Psoas muscle (tissue), 8 donors: ENCODE results near the gene ACVR2A. TPM values are rescaled to one million over a fixed set of nuclear protein-coding genes. Genes with fewer than 3 reads are reported as not detected.

Source experiments
- ATAC-seq, 4 donors: fragments of 200-7000 bp; cut with Tn5 transposase; one replicate each; pipeline ENCODE4 v1.9.1; 2020; ENCODE audit warnings: moderate library complexity in 3 of 4, mild to moderate bottlenecking in 2 of 4
- DNase-seq, 2 donors: peaks; one replicate each; pipeline ENCODE4 v3.0.0-alpha.2; 2020
- H3K27ac ChIP-seq: fragments of 200-600 bp; one replicate; pipeline ENCODE4 v1.8.0; 2022
- H3K27me3 ChIP-seq, 3 donors: fragments of 200-600 bp in 1 of 3; one replicate each; pipeline versions ENCODE4 v1.6.1 to v1.8.0; 2013 to 2022; ENCODE audit warnings: low read length in 2 of 3, mild to moderate bottlenecking in 2 of 3, moderate library complexity in 1 of 3; ENCODE audit not compliant: insufficient read depth in 3 of 3
- H3K36me3 ChIP-seq, 2 donors: fragments of 200-600 bp in 1 of 2; one replicate each; pipeline versions ENCODE4 v1.6.1 to v1.8.0; 2013 to 2022; ENCODE audit warnings: low read depth in 1 of 2, mild to moderate bottlenecking in 1 of 2, moderate library complexity in 1 of 2; ENCODE audit not compliant: insufficient read depth in 1 of 2
- H3K4me1 ChIP-seq: fragments of 200-600 bp; one replicate; pipeline ENCODE4 v1.8.0; 2022
- H3K4me3 ChIP-seq: fragments of 200-600 bp; one replicate; pipeline ENCODE4 v1.8.0; 2022; ENCODE audit warnings: mild to moderate bottlenecking
- H3K9me3 ChIP-seq: fragments of 200-600 bp; one replicate; pipeline ENCODE4 v1.8.0; 2022
- CTCF ChIP-seq: fragments of 200-600 bp; IDR thresholded peaks from one replicate; pipeline ENCODE4 v1.8.0; 2022; ENCODE audit warnings: antibody characterized with exemption
- WGBS, 3 donors: extraction: QIAGEN DNeasy Blood & Tissue Kit; methylation state at CpG; one replicate each; pipeline versions ENCODE4 v1.1.6 to v1.1.7; 2013; 5-methylcytosine and 5-hydroxymethylcytosine counted together
- intact Hi-C, 2 donors: fragments of 100-400 bp; cut with DNase I; formaldehyde crosslinking; loops; one replicate each; pipeline versions ENCODE4 v1.11.0 to v1.14.2; 2022
- polyA plus RNA-seq, 3 donors: library from polyadenylated mRNA; stranded (reverse); fragments of 200-250 nt; gene quantifications; one replicate each; pipeline ENCODE4 v1.2.3, GENCODE V29; 2013
- total RNA-seq, 4 donors: library from RNA; stranded (reverse); fragmentation: NEBNext Ultra II Directional in 2 of 4; extraction: Animal tissue kit (Norgen Biotek cat#: 25700) in 2 of 4; gene quantifications; one replicate each; pipeline versions ENCODE4 v1.2.1 to v1.2.4, GENCODE V29; 2021 to 2023
- donor health status: healthy with polysubstance abuse.
- donor health status: DM: no; HTN: no; CAD: no; lungs with moderate emphysema.
- donor health status: Bipolar disorder and iron deficiency.
- donor health status: healthy.
- donor health status: DM: yes; HTN: yes; CAD: no.
- donor health status: DM: no; HTN: no; CAD: no.
- donor health status: DM: no; HTN: no; CAD: no.
- donor health status: DM: yes; HTN: yes; CAD: no.

Gene ACVR2A
- total and polyA plus RNA-seq, 7 donors: 3.0 to 12.3 (median 8.3) TPM

GRCh38 chr2:147945660-147946059 is 100.8 kb downstream of the ACVR2A start:
- TF ChIP-seq CTCF: no peak
- Histone ChIP-seq H3K36me3 (peaks cover 0 to 40% of the 10 kb centered on the region in 2 donors), H3K27me3 (no peaks in the 10 kb centered on the region), H3K9me3 (no peaks in the 10 kb centered on the region), H3K27ac (no peak overlapping the region), H3K4me1 (no peaks in the 10 kb centered on the region), H3K4me3 (no peak overlapping the region)
- intact Hi-C loops: no loop called here
- 25 to 44% (median 33%) methylated on average over 1 of the region's 1 CpG for WGBS, 3 donors
- no peak for DNase-seq
- no peak for ATAC-seq

- intact Hi-C loops: no loop called here
- TF ChIP-seq CTCF: no peak
- Histone ChIP-seq H3K27ac (no peak overlapping the region), H3K36me3 (peaks cover 6 to 30% of the 10 kb centered on the region in 2 donors), H3K27me3 (no peaks in the 10 kb centered on the region), H3K4me3 (no peak overlapping the region), H3K4me1 (no peaks in the 10 kb centered on the region), H3K9me3 (no peaks in the 10 kb centered on the region)
- DNase-seq: no peak
- ATAC-seq: no peak
Measured at GRCh38 chr2:147952118-147952517, 107.3 kb downstream of the ACVR2A start.

- Histone ChIP-seq H3K9me3 (peaks cover 9% of the 10 kb centered on the region), H3K27me3 (no peaks in the 10 kb centered on the region), H3K36me3 (peaks cover 0 to 19% of the 10 kb centered on the region in 2 donors), H3K27ac (no peak overlapping the region), H3K4me1 (no peaks in the 10 kb centered on the region), H3K4me3 (no peak overlapping the region)
- ATAC-seq (no peak), DNase-seq (no peak)
- no peak for TF ChIP-seq CTCF
- 92 to 94% (median 93%) methylated on average over 2 of the region's 2 CpGs for WGBS, 3 donors
- intact Hi-C loops: no loop called here
Measured at GRCh38 chr2:147968571-147968970, 123.7 kb downstream of the ACVR2A start.

GRCh38 chr2:147976102-147976501 is 131.3 kb downstream of the ACVR2A start:
- H3K36me3 ChIP-seq: peaks cover 0 to 17% of the 10 kb centered on the region in 2 donors
- H3K4me3 ChIP-seq: no peak overlapping the region
- H3K27ac ChIP-seq: no peak overlapping the region
- WGBS, 3 donors: 79 to 92% (median 79%) methylated on average over 2 of the region's 2 CpGs
- no peaks in the 10 kb centered on the region for H3K27me3 ChIP-seq
- no peaks in the 10 kb centered on the region for H3K9me3 ChIP-seq
- TF ChIP-seq CTCF: no peak
- intact Hi-C loops: no loop called here
- peaks cover 20% of the 10 kb centered on the region for H3K4me1 ChIP-seq
- no peak for DNase-seq
- ATAC-seq: no peak

- H3K4me1 ChIP-seq: peaks cover 25% of the 10 kb centered on the region
- ATAC-seq: no peak
- WGBS, 3 donors: 96 to 100% (median 98%) methylated on average over 3 of the region's 3 CpGs
- no peaks in the 10 kb centered on the region for H3K27me3 ChIP-seq
- no peak overlapping the region for H3K27ac ChIP-seq
- TF ChIP-seq CTCF: no peak
- H3K9me3 ChIP-seq: no peaks in the 10 kb centered on the region
- intact Hi-C loops: no loop called here
- DNase-seq: no peak
- no peak overlapping the region for H3K4me3 ChIP-seq
- peaks cover 0 to 6% of the 10 kb centered on the region in 2 donors for H3K36me3 ChIP-seq
Measured at GRCh38 chr2:147977679-147978078, 132.8 kb downstream of the ACVR2A start.
